Stimulated activated CD4-positive, alpha-beta T cell treated with anti-CD3 and anti-CD28 coated beads, Interleukin-1b, Interleukin-23, amount 100 ng/mL, for 48 hours (primary cell): ENCODE data around the gene KCNK15.

ENCODE experiments used
- DNase-seq: peaks from one replicate; pipeline ENCODE4 v3.0.0-alpha.2; 2020

The KCNK15 gene

GRCh38 chr20:44715499-44716308 lies 30.0 kb upstream of the KCNK15 start:
- no peak for DNase-seq

DNA sequence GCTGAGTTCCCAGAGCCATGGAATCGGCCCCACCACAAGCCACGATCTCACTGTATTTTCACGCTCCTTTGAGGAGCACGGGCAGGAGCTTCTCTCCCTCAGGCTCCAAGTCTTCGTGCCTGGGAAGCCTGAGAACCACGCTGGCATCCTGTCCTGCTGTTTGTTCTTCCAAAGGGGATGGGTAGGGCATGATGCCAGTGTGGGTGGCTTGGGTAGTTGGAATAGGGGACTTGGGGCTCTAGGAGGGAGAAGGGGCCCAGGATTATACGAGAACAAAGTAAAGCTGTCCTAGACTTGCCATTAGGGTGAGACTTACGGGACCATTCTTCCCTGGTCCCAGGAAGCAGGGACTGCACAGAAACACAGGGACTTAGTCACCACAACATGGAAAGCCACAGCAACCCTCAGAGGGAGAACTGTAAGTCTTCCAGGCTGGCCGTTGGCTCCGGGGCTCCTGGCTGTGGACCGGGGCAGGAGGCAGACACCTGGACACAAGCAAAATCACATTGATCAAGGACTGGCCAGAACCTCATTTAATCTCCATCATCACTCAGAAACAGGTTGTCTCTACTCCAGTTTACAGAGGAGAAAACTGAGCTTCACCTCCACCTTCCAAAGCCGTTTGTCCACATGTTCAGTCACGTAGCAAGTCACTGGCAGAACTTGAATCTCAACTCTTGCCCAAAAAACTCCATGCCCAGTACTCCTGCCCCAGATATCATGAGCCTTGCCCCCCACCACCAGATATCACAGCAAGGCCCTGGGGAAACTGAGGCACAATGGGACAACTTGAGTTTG lies 29.2 kb upstream of the KCNK15 start:
- DNase-seq: no peak

GRCh38 chr20:44717986-44718385 lies 27.7 kb upstream of the KCNK15 start:
- no peak for DNase-seq

DNA sequence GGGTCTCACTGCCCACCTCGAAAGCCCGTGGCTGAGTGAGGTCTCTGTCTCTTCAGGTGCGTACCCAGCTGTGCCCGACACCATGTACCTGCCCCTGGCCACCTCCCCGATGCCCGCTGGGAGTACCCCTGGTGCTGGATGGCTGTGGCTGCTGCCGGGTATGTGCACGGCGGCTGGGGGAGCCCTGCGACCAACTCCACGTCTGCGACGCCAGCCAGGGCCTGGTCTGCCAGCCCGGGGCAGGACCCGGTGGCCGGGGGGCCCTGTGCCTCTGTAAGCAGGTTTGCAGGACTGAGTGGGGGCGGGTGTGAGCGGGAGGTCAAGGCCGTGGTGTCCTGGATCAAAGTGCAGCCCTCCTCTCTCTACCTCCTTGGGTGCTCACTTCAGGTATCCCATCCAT lies 25.8 kb upstream of the KCNK15 start:
- DNase-seq: no peak

GRCh38 chr20:44720621-44720996 lies 25.1 kb upstream of the KCNK15 start:
- no peak for DNase-seq

GRCh38 chr20:44720997-44721784 lies 24.5 kb upstream of the KCNK15 start:
- DNase-seq: no peak

GRCh38 chr20:44721785-44722054 lies 23.9 kb upstream of the KCNK15 start:
- no peak for DNase-seq

- no peak for DNase-seq
Observed at GRCh38 chr20:44722990-44723389, 22.7 kb upstream of the KCNK15 start.

DNA sequence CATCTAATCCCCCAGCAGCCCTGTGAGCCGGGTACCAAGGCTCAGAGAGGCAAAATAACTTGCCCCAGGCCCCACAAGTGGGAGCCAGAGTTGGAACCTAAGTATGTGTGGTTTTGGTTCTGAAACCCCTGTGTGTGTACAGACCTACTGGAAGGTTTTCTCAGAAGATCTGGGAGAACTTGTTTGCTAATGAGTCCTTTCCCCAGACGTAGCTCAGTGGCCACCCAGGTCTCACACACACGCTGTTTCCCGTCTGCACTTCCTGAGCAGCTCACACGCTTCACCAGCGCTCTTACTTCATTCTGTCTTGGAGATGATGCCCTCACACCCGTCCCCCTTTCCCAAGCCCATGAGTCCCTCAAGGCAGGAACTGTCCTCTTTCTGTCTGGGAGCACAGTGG lies 22.3 kb upstream of the KCNK15 start:
- DNase-seq: no peak

DNA sequence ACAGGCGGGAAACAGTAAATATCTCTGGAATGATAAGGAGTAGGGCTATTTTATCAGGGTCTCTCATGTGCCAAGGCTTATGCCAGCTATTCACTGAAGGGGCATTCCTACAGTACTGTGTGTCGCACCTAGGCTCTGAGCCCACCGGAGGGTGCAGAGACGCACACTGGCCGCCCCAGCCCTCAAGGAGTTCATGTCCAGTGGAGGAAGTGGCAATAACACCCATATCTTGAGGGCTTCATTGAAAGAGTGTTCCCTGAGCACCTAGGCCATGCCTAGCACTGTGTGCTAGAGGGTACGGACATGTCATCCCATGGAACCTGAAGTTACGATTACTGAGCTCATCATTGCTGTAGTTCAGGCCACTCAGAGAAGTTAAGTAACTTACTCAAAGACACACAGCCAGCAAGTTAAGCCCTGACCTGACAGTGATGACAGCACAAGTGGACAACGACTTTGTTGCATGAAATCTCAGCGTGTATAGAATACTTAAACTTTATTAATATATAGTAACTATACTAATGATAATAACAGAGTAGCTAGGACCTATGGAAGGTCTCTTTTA lies 21.8 kb upstream of the KCNK15 start:
- no peak for DNase-seq

GRCh38 chr20:44724423-44725091 lies 21.1 kb upstream of the KCNK15 start:
- DNase-seq: no peak

DNA sequence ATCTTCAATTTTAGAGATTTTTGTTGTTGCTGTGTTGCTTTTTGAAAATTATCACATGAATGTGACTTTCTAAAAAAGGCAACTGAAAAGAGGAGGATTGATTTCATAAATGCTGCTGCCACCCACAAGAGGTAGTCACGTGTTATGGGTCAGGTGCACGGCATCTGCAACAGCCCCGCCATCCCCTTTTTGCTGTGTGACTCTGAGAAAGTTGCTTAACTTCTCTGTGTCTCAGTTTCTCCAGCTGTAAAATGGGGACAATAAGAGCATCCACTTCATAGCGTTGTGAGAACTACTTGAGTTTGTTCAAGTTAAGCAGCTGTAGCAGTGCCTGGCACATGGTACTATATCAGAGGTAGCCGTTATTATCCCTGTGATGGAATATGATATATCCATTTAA lies 19.8 kb upstream of the KCNK15 start:
- no peak for DNase-seq

DNA sequence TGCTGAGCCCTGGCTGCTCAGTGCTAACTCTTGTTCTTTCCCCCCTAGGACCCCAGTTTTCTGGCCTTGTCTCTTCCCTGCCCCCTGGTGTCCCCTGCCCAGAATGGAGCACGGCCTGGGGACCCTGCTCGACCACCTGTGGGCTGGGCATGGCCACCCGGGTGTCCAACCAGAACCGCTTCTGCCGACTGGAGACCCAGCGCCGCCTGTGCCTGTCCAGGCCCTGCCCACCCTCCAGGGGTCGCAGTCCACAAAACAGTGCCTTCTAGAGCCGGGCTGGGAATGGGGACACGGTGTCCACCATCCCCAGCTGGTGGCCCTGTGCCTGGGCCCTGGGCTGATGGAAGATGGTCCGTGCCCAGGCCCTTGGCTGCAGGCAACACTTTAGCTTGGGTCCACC lies 18.6 kb upstream of the KCNK15 start:
- DNase-seq: no peak

- no peak for DNase-seq
Observed at GRCh38 chr20:44727651-44728050, 18.0 kb upstream of the KCNK15 start.

DNA sequence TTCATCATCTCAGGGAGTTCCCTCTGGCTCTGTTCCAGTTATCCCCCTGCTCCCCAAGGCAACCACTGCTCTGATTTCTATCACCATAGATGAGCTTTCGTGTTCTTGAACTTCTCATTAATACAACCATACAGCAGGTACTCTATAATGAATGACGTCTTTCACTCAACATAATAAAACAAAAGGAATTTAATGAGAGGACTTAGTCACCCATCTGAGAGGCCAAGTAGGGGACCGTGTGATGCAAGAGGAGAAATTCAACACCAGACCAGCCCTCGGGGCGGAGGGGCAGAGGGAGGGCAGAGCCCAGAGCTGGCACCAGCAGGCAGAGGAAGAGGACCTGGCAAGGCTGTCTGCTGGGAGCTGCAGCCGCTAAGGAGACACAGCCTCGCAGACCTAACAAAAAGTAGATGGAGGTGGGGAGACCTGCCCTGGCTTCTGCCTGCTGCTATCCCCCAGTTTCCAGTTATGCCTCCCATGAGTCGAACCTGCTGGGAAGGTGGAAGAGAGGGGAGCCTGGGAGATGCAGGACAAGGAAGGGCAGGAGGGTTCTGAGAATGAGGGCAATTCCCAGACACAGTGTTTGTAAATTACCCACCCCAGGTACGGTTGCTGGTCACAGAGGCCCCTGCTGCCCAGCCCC lies 16.7 kb upstream of the KCNK15 start:
- DNase-seq: no peak

DNA sequence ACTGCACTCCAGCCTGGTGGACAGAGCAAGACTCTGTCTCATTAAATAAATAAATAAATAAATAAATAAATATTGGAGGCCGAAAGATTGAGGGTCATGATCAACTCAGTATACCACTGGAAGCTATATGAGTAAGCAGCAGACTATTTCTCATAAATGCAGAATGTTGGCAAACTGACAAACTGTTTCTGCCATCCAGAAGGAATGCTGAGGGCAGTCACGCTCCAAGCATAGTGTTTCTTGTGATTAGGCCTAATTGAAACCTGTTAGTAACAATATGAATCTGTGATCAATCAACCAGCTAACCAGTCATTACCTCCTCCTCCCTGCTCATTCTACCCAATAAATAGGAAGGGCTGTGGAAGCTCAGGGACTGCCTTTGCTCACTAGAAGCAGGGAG lies 15.2 kb upstream of the KCNK15 start:
- no peak for DNase-seq

DNA sequence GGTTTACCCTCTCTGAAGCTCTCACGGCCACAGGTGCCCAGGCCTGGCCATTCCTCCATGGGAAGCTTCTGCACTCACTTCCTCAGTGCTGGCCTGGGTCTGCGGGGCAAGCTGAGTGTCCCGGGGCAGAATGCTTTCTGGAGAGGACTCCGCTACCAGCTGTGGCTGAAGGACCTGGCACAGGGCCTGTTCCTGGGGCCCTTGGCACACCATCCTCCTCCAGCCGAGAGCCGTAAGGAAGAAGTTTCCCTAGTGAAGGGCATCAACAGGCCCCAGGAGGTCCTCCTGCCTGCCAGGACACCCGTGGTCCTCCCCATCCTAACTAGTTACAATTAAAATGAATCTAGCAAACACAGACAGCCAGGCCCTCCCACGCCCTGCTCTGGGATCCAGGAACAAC lies 14.0 kb upstream of the KCNK15 start:
- DNase-seq: no peak

GRCh38 chr20:44732327-44732726 lies 13.3 kb upstream of the KCNK15 start:
- no peak for DNase-seq

DNA sequence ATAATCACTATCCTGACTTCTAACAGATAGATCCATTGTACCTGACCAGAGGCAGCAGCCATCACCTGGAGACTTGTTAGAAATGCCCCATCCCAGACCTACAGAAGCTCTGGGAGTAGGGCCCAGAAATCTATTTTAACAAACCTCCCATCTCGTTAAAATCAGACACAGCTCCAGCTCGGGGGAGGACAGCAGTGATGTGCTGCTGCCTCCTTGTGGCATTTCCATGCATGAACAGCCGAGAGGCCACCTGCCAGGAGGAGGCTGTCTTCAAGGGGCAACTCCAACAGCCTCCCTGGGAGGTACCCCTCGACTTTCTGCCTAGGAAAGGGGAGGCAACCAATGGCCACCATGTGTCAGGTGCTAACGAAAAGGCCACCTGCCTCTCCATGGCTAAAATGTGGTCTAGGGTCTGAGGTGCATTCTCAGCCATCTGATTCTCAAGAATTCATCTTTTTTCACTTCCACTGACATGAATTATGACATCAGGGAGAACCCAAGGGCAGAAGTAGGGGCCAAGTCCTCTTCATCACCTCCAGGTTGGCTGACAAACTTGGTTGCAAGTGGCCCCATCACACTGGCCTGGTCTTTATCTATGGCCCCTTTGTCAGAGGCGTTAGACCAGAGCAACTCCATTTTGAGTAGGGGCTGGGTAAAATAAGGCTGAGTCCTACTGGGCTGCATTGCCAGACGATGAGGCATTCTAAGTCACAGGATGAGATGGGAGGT lies 12.2 kb upstream of the KCNK15 start:
- DNase-seq: peak; percentile 55

GRCh38 chr20:44734938-44735337 lies 10.7 kb upstream of the KCNK15 start:
- DNase-seq: no peak

- no peak for DNase-seq
Observed at GRCh38 chr20:44735816-44736169, 9.9 kb upstream of the KCNK15 start.
